OCI-LY3 (cell line): ENCODE results near the gene FLNC.

ENCODE experiments used
- CTCF ChIP-seq: fragments of 200-600, 300-600 bp; sonication (generic); IDR thresholded peaks from 2 replicates; pipeline ENCODE4 v1.5.1; 2014; ENCODE audit warnings: antibody characterized with exemption, low read length, low read depth
- EZH2phosphoT487 ChIP-seq: fragments of 200-600 bp; shearing (Covaris generic); IDR thresholded peaks from 2 replicates; pipeline ENCODE4 v1.6.1; 2018; ENCODE audit warnings: antibody characterized with exemption, mixed run types, low read depth

- no peak for TF ChIP-seq CTCF
- TF ChIP-seq EZH2phosphoT487 = no peak
Observed at GRCh38 chr7:128848289-128849155, 18.3 kb downstream of the FLNC start.
